GM23338 (cell line): ENCODE results near the gene SUN3. TPM values are rescaled to one million over a fixed set of nuclear protein-coding genes. Genes with fewer than 3 reads are reported as not detected.

Experiments used
- ATAC-seq: fragments of 200-7000 bp; cut with Tn5 transposase; 3 replicates; pipeline ENCODE4 v1.9.1; 2020
- DNase-seq: peaks from one replicate; pipeline ENCODE4 v3.0.0-alpha.2; 2015; ENCODE audit warnings: low spot score
- H2AFZ ChIP-seq: fragments of 200-600 bp; sonication (generic); 2 replicates; pipeline ENCODE4 v1.8.0; 2016; ENCODE audit warnings: antibody characterized with exemption, mild to moderate bottlenecking, moderate library complexity
- H3F3A ChIP-seq: fragments of 200-600 bp; sonication (generic); replicated peaks from 2 replicates; pipeline ENCODE4 v1.8.0; 2017; ENCODE audit warnings: antibody characterized with exemption, mixed run types, low read depth
- H3K27ac ChIP-seq: fragments of 200-600 bp; sonication (generic); 2 replicates; pipeline ENCODE4 v1.6.1; 2016; ENCODE audit warnings: low read depth
- H3K27me3 ChIP-seq: fragments of 200-600 bp; sonication (generic); 2 replicates; pipeline ENCODE4 v1.8.0; 2016; ENCODE audit warnings: mild to moderate bottlenecking, mixed run types, moderate library complexity; ENCODE audit not compliant: insufficient read depth
- H3K36me3 ChIP-seq: fragments of 200-600 bp; sonication (generic); 2 replicates; pipeline ENCODE4 v1.8.0; 2016; ENCODE audit warnings: mild to moderate bottlenecking; ENCODE audit not compliant: insufficient read depth
- H3K4me1 ChIP-seq: fragments of 200-600 bp; sonication (generic); 2 replicates; pipeline ENCODE4 v1.8.0; 2016; ENCODE audit warnings: mild to moderate bottlenecking, moderate library complexity; ENCODE audit not compliant: insufficient read depth
- H3K4me2 ChIP-seq: fragments of 200-600 bp; sonication (generic); 2 replicates; pipeline ENCODE4 v1.7.1; 2017; ENCODE audit warnings: mixed run types
- H3K4me3 ChIP-seq: fragments of 200-600 bp; sonication (generic); 2 replicates; pipeline ENCODE4 v1.6.1; 2016; ENCODE audit warnings: mixed run types
- H3K79me2 ChIP-seq: fragments of 200-600 bp; sonication (generic); replicated peaks from 2 replicates; pipeline ENCODE4 v1.8.0; 2017; ENCODE audit warnings: mild to moderate bottlenecking; ENCODE audit not compliant: insufficient read depth
- H3K9me2 ChIP-seq: fragments of 200-600 bp; sonication (generic); 2 replicates; pipeline ENCODE4 v1.8.0; 2017; ENCODE audit not compliant: insufficient read depth
- H4K20me1 ChIP-seq: fragments of 200-600 bp; sonication (generic); replicated peaks from 2 replicates; pipeline ENCODE4 v1.8.0; 2017; ENCODE audit warnings: mild to moderate bottlenecking; ENCODE audit not compliant: insufficient read depth
- H3K27ac Mint-ChIP-seq: 2 replicates; pipeline ENCODE4 v1.8.0; 2020; ENCODE audit warnings: inconsistent platforms, mild to moderate bottlenecking, moderate library complexity, mixed read lengths
- H3K27me3 Mint-ChIP-seq: 3 replicates; pipeline ENCODE4 v1.8.0; 2022; ENCODE audit warnings: low read depth, mild to moderate bottlenecking, moderate library complexity, mixed read lengths, inconsistent platforms; ENCODE audit not compliant: insufficient read depth, poor library complexity
- H3K36me3 Mint-ChIP-seq: 3 replicates; pipeline ENCODE4 v1.8.0; 2021; ENCODE audit warnings: low read depth, mild to moderate bottlenecking, inconsistent platforms, moderate library complexity, mixed read lengths
- H3K4me1 Mint-ChIP-seq: 3 replicates; pipeline ENCODE4 v1.8.0; 2020; ENCODE audit warnings: mild to moderate bottlenecking, inconsistent platforms, mixed read lengths
- H3K4me3 Mint-ChIP-seq: 3 replicates; pipeline ENCODE4 v1.8.0; 2021; ENCODE audit warnings: moderate library complexity, mild to moderate bottlenecking, inconsistent platforms, mixed read lengths
- H3K9me3 Mint-ChIP-seq: 3 replicates; pipeline ENCODE4 v1.8.0; 2020; ENCODE audit warnings: moderate library complexity, mild to moderate bottlenecking, inconsistent platforms, mixed read lengths
- EZH2 ChIP-seq: fragments of 200-600 bp; sonication (generic); IDR thresholded peaks from one replicate; pipeline ENCODE4 v1.8.0; 2017; ENCODE audit warnings: antibody characterized with exemption, mild to moderate bottlenecking, low read depth; ENCODE audit not compliant: unreplicated experiment
- EZH2phosphoT487 ChIP-seq: fragments of 200-600 bp; sonication (generic); IDR thresholded peaks from one replicate; pipeline ENCODE4 v1.8.1; 2018; ENCODE audit warnings: antibody characterized with exemption; ENCODE audit not compliant: unreplicated experiment
- JUNB ChIP-seq: IDR thresholded peaks from one replicate; pipeline ENCODE4 v1.6.1; 2016; ENCODE audit warnings: antibody characterized with exemption; ENCODE audit not compliant: unreplicated experiment
- NANOG ChIP-seq: IDR thresholded peaks from 2 replicates; pipeline ENCODE4 v1.6.1; 2016; ENCODE audit warnings: antibody characterized with exemption, borderline replicate concordance
- POLR2AphosphoS5 ChIP-seq: IDR thresholded peaks from 2 replicates; pipeline ENCODE4 v1.6.1; 2016; ENCODE audit warnings: antibody characterized with exemption, low read depth
- STAT1 ChIP-seq: IDR thresholded peaks from one replicate; pipeline ENCODE4 v1.6.1; 2016; ENCODE audit warnings: antibody characterized with exemption; ENCODE audit not compliant: unreplicated experiment
- ZNF114 ChIP-seq: fragments of 250-450 bp; sonication (Bioruptor Pico); IDR thresholded peaks from 2 replicates; pipeline ENCODE4 v1.5.0; 2020; ENCODE audit warnings: mild to moderate bottlenecking, moderate library complexity
- ZNF331 ChIP-seq: fragments of 250-450 bp; sonication (Bioruptor Pico); IDR thresholded peaks from 2 replicates; pipeline ENCODE4 v1.5.0; 2020; ENCODE audit warnings: low read depth, mild to moderate bottlenecking, moderate library complexity
- polyA plus RNA-seq: library from polyadenylated mRNA; unstranded; fragments of >200 nt; fragmentation: Nextera tagmentation; extraction: Ambion mirVana; gene quantifications from 2 replicates; pipeline ENCODE4 v1.2.1, GENCODE V29; 2016
- total RNA-seq: library from RNA; depleted of rRNA; stranded (reverse); fragments of >200 nt; shearing (Covaris generic); gene quantifications from 2 replicates; pipeline ENCODE4 v1.2.3, GENCODE V29; 2014
- TF ChIP-seq, protein P1 (sequence below): IDR thresholded peaks from 2 replicates; pipeline ENCODE4 v1.6.1; 2016; ENCODE audit warnings: antibody characterized with exemption
- TF ChIP-seq, protein P2 (sequence below): fragments of 250-450 bp; sonication (Bioruptor Pico); IDR thresholded peaks from 2 replicates; pipeline ENCODE4 v1.5.0; 2020; ENCODE audit warnings: mild to moderate bottlenecking, moderate library complexity

The SUN3 gene
- total and polyA plus RNA-seq, 2 experiments from 2014 or later = 0.52 TPM; not detected in 1

GRCh38 chr7:48017674-48018073, 11.2 kb downstream of the SUN3 start:
- no peaks in the 10 kb centered on the region for H3K4me1 Mint-ChIP-seq

GRCh38 chr7:48016641-48017040, 12.3 kb downstream of the SUN3 start:
- H3K27ac Mint-ChIP-seq = no peak overlapping the region
- no peaks in the 10 kb centered on the region; the same call in 2 of the 3 replicates for H3K36me3 Mint-ChIP-seq
- no peak overlapping the region for H3K4me3 Mint-ChIP-seq
- Histone ChIP-seq H3K4me2 (no peak overlapping the region), H3K79me2 (no peaks in the 10 kb centered on the region), H4K20me1 (no peaks in the 10 kb centered on the region), H3K4me3 (no peak overlapping the region), H3K4me1 (no peaks in the 10 kb centered on the region), H2AFZ (no peak overlapping the region), H3K36me3 (no peaks in the 10 kb centered on the region), H3K27me3 (no peaks in the 10 kb centered on the region), H3K9me2 (no peaks in the 10 kb centered on the region; the same call in 1 of the 2 replicates), H3F3A (no peaks in the 10 kb centered on the region), H3K27ac (no peak overlapping the region)
- H3K27me3 Mint-ChIP-seq = no peaks in the 10 kb centered on the region
- TF ChIP-seq NANOG (no peak), JUNB (no peak), ZNF114 (CRISPR knock-in tag) (no peak), EZH2phosphoT487 (no peak), EZH2 (no peak)
- no peak for ATAC-seq
- DNase-seq = no peak
- H3K4me1 Mint-ChIP-seq = no peaks in the 10 kb centered on the region
- H3K9me3 Mint-ChIP-seq = no peaks in the 10 kb centered on the region; the same call in 2 of the 3 replicates

More at GRCh38 chr7:48017674-48018073, 11.2 kb downstream of the SUN3 start:
- H3K4me2 ChIP-seq = no peak overlapping the region
- no peaks in the 10 kb centered on the region for H4K20me1 ChIP-seq
- Mint-ChIP-seq H3K4me3 (no peak overlapping the region), H3K27me3 (no peaks in the 10 kb centered on the region), H3K36me3 (no peaks in the 10 kb centered on the region; the same call in 2 of the 3 replicates), H3K27ac (no peak overlapping the region), H3K9me3 (no peaks in the 10 kb centered on the region; the same call in 2 of the 3 replicates)
- H3K4me3 ChIP-seq = no peak overlapping the region
- DNase-seq (no peak), ATAC-seq (no peak)
- no peaks in the 10 kb centered on the region for H3K27me3 ChIP-seq
- H3K9me2 ChIP-seq = no peaks in the 10 kb centered on the region; the same call in 1 of the 2 replicates
- no peaks in the 10 kb centered on the region for H3F3A ChIP-seq
- no peak overlapping the region for H2AFZ ChIP-seq
- no peaks in the 10 kb centered on the region for H3K79me2 ChIP-seq
- H3K36me3 ChIP-seq = no peaks in the 10 kb centered on the region
- TF ChIP-seq, protein P1, sequence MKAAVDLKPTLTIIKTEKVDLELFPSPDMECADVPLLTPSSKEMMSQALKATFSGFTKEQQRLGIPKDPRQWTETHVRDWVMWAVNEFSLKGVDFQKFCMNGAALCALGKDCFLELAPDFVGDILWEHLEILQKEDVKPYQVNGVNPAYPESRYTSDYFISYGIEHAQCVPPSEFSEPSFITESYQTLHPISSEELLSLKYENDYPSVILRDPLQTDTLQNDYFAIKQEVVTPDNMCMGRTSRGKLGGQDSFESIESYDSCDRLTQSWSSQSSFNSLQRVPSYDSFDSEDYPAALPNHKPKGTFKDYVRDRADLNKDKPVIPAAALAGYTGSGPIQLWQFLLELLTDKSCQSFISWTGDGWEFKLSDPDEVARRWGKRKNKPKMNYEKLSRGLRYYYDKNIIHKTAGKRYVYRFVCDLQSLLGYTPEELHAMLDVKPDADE = no peak
- H3K27ac ChIP-seq = no peak overlapping the region
- H3K4me1 ChIP-seq = no peaks in the 10 kb centered on the region

DNA sequence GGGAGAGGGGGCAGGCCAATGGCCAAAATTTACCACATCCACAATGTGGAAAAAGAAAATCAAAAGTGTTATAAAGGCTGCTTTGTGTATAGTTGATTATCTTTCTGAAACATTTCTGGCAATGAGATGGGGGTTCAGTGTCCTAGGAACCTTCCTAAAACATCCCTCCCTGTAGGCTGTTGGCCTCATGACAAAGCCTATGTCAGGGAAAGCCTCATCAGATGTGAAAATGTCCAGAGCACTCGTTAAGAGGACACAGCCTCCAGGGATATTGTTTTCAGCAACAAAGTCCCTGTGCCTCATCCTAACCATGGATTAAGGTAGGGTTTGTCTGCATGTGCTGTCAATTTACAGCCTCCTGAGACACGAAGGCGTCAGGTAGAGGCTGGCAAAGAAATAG, 17.0 kb downstream of the SUN3 start:
- peaks cover 11% of the 10 kb centered on the region; the same call in 1 of the 2 replicates for H3K9me2 ChIP-seq
- no peaks in the 10 kb centered on the region for H3K36me3 Mint-ChIP-seq
- H3K4me1 ChIP-seq = no peaks in the 10 kb centered on the region
- H3K4me1 Mint-ChIP-seq = no peaks in the 10 kb centered on the region
- no peaks in the 10 kb centered on the region for H3K36me3 ChIP-seq
- no peak for DNase-seq
- no peak overlapping the region for H3K4me3 ChIP-seq
- no peaks in the 10 kb centered on the region for H3K27me3 Mint-ChIP-seq
- H3K4me3 Mint-ChIP-seq = no peak overlapping the region
- no peaks in the 10 kb centered on the region for H3K79me2 ChIP-seq
- H3F3A ChIP-seq = no peaks in the 10 kb centered on the region
- H3K27me3 ChIP-seq = no peaks in the 10 kb centered on the region
- H3K27ac ChIP-seq = no peak overlapping the region
- no peak overlapping the region for H2AFZ ChIP-seq
- TF ChIP-seq, protein P2, sequence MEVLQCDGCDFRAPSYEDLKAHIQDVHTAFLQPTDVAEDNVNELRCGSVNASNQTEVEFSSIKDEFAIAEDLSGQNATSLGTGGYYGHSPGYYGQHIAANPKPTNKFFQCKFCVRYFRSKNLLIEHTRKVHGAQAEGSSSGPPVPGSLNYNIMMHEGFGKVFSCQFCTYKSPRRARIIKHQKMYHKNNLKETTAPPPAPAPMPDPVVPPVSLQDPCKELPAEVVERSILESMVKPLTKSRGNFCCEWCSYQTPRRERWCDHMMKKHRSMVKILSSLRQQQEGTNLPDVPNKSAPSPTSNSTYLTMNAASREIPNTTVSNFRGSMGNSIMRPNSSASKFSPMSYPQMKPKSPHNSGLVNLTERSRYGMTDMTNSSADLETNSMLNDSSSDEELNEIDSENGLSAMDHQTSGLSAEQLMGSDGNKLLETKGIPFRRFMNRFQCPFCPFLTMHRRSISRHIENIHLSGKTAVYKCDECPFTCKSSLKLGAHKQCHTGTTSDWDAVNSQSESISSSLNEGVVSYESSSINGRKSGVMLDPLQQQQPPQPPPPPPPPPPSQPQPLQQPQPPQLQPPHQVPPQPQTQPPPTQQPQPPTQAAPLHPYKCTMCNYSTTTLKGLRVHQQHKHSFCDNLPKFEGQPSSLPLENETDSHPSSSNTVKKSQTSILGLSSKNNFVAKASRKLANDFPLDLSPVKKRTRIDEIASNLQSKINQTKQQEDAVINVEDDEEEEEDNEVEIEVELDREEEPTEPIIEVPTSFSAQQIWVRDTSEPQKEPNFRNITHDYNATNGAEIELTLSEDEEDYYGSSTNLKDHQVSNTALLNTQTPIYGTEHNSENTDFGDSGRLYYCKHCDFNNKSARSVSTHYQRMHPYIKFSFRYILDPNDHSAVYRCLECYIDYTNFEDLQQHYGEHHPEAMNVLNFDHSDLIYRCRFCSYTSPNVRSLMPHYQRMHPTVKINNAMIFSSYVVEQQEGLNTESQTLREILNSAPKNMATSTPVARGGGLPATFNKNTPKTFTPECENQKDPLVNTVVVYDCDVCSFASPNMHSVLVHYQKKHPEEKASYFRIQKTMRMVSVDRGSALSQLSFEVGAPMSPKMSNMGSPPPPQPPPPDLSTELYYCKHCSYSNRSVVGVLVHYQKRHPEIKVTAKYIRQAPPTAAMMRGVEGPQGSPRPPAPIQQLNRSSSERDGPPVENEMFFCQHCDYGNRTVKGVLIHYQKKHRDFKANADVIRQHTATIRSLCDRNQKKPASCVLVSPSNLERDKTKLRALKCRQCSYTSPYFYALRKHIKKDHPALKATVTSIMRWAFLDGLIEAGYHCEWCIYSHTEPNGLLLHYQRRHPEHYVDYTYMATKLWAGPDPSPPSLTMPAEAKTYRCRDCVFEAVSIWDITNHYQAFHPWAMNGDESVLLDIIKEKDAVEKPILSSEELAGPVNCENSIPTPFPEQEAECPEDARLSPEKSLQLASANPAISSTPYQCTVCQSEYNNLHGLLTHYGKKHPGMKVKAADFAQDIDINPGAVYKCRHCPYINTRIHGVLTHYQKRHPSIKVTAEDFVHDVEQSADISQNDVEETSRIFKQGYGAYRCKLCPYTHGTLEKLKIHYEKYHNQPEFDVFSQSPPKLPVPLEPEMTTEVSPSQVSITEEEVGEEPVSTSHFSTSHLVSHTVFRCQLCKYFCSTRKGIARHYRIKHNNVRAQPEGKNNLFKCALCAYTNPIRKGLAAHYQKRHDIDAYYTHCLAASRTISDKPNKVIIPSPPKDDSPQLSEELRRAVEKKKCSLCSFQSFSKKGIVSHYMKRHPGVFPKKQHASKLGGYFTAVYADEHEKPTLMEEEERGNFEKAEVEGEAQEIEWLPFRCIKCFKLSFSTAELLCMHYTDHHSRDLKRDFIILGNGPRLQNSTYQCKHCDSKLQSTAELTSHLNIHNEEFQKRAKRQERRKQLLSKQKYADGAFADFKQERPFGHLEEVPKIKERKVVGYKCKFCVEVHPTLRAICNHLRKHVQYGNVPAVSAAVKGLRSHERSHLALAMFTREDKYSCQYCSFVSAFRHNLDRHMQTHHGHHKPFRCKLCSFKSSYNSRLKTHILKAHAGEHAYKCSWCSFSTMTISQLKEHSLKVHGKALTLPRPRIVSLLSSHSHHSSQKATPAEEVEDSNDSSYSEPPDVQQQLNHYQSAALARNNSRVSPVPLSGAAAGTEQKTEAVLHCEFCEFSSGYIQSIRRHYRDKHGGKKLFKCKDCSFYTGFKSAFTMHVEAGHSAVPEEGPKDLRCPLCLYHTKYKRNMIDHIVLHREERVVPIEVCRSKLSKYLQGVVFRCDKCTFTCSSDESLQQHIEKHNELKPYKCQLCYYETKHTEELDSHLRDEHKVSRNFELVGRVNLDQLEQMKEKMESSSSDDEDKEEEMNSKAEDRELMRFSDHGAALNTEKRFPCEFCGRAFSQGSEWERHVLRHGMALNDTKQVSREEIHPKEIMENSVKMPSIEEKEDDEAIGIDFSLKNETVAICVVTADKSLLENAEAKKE = no peak
- TF ChIP-seq EZH2phosphoT487 (no peak), ZNF331 (CRISPR knock-in tag) (no peak), STAT1 (no peak), POLR2AphosphoS5 (no peak), ZNF114 (CRISPR knock-in tag) (no peak)
- H4K20me1 ChIP-seq = no peaks in the 10 kb centered on the region
- no peaks in the 10 kb centered on the region; the same call in 2 of the 3 replicates for H3K9me3 Mint-ChIP-seq
- no peak overlapping the region for H3K4me2 ChIP-seq
- ATAC-seq = no peak
- no peak overlapping the region for H3K27ac Mint-ChIP-seq
